Measurements from ENCODE around the gene TERB1.

Gene TERB1

GRCh38 chr16:66705790-66706505, 95.4 kb downstream of the TERB1 start:
- DNase-seq (ENCODE audit: low spot score), result no peak
